Prostate gland (tissue), 2 donors: ENCODE data around the gene EXOC3L1.

Source experiments
- CTCF ChIP-seq, 4 experiments: fragments of 200-600 bp in 2 of 4; fragments of 450-650 bp in 2 of 4; sonication (generic) in 2 of 4; IDR thresholded peaks; 1 replicate in 3 of 4; 2 replicates in 1 of 4; pipeline ENCODE4 v1.5.1; 2016 to 2019; ENCODE audit warnings: antibody characterized with exemption in 4 of 4, mild to moderate bottlenecking in 2 of 4, moderate library complexity in 2 of 4
- POLR2A ChIP-seq: fragments of 450-650 bp; IDR thresholded peaks from one replicate; pipeline ENCODE4 v1.6.1; 2016; ENCODE audit warnings: antibody characterized with exemption, mild to moderate bottlenecking

GRCh38 chr16:67199808-67200198 is 9.9 kb upstream of the EXOC3L1 start:
- TF ChIP-seq CTCF (IDR thresholded peaks at IDR 0.05) = no peak
- TF ChIP-seq POLR2A = no peak
